Measurements from ENCODE around the gene TTLL7. TPM values are rescaled to one million over a fixed set of nuclear protein-coding genes. Genes with fewer than 3 reads are reported as not detected.

The TTLL7 gene
- total and polyA plus RNA-seq, 9 of the 15 experiments (the other 6 are each of a cell fraction or from before 2014, with no cell fraction given), result 0.63 to 2.6 (median 1.7) TPM

GRCh38 chr1:83995649-83996048 lies 3.3 kb downstream of the TTLL7 start:
- WGBS (ENCODE audit: insufficient coverage, low coverage, missing lambda C conversion rate), result 68% methylated on average over 1 of the region's 1 CpG
- TF ChIP-seq NFRKB (IDR thresholded peaks at IDR 0.05; ENCODE audit: low read depth) (no peak), ZBTB11 (CRISPR knock-in tag; IDR thresholded peaks at IDR 0.05) (no peak), ZNF639 (CRISPR knock-in tag; conservative IDR thresholded peaks at IDR 0.05 in 1 of 2, IDR thresholded peaks at IDR 0.05 in 1 of 2) (no peak), CREBBP (IDR thresholded peaks at IDR 0.05; ENCODE audit: low read depth, low read length) (no peak), ATF3 (IDR thresholded peaks at IDR 0.05) (peak; percentile 47; the same call in 1 of the 2 replicates), ATF3 (CRISPR knock-in tag; conservative IDR thresholded peaks at IDR 0.05) (no peak)
- no peak overlapping the region for H3K27ac ChIP-seq (ENCODE audit: extremely low read depth, low read depth, low read length)
- H3K4me1 ChIP-seq (replicated peaks in 1 of 2; ENCODE audit: control insufficient read depth in 2 of 2, insufficient read depth in 2 of 2, low read length in 2 of 2), result peaks cover 3 to 11% of the 10 kb centered on the region in 2 experiments; a peak in 2 of 5 replicates
- H3K4me3 ChIP-seq, result no peak overlapping the region
- no peaks in the 10 kb centered on the region for H3K79me2 ChIP-seq (ENCODE audit: control insufficient read depth, insufficient read depth, low read length)
- DNase-seq (ENCODE audit: extremely low read depth in 1 of 4, low spot score in 3 of 4), result no peak
- H2AFZ ChIP-seq (ENCODE audit: low read depth, low read length), result no peak overlapping the region
- H3K27me3 ChIP-seq (ENCODE audit: control insufficient read depth in 2 of 2, insufficient read depth in 2 of 2, low read length in 2 of 2), result no peaks in the 10 kb centered on the region
- intact Hi-C loops (cut with micrococcal nuclease), result loop anchor here (5.0 kb wide), 1 partner anchor 127 kb away; no protein-coding TSS in a partner anchor
- H3K9ac ChIP-seq (ENCODE audit: insufficient read depth in 1 of 2, low read depth in 2 of 2, low read length in 2 of 2), result no peak overlapping the region
- ChIA-PET POLR2A (no interaction called here), CTCF (ENCODE audit: low intra/inter-chr PET ratio) (no interaction called here)
- H3K9me1 ChIP-seq (ENCODE audit: control insufficient read depth, insufficient read depth, low read length), result no peaks in the 10 kb centered on the region
- no peaks in the 10 kb centered on the region for H3K36me3 ChIP-seq (ENCODE audit: control insufficient read depth, insufficient read depth, low read length)
- no peak for ATAC-seq
- no peak overlapping the region for H3K4me2 ChIP-seq (ENCODE audit: insufficient read depth, low read length)
- BruUV-seq (replicated peaks), result no TSS peak
- no peaks in the 10 kb centered on the region for H3K9me3 ChIP-seq (replicated peaks; ENCODE audit: control insufficient read depth, insufficient read depth, low read depth, low read length)
- no peak for FAIRE-seq
- in situ Hi-C loops (cut with MboI), result no loop called here
- no peaks in the 10 kb centered on the region for H4K20me1 ChIP-seq (replicated peaks; ENCODE audit: control insufficient read depth, insufficient read depth, low read length)
